Loucy (cell line): ENCODE results near the gene POLR2J3.
"Not testable (repeated sequence)": the region's sequence is repeated elsewhere in the genome, so short reads cannot be mapped to it uniquely, and the experiment has no call there.

Experiments
- EZH2phosphoT487 ChIP-seq: fragments of 200-600 bp; IDR thresholded peaks from 2 replicates; pipeline ENCODE4 v1.6.1; 2018; ENCODE audit warnings: antibody characterized with exemption, mild to moderate bottlenecking, moderate library complexity, borderline replicate concordance
- TF ChIP-seq, protein P1 (sequence below): fragments of 200-600 bp; sonication (generic); conservative IDR thresholded peaks from 2 replicates; pipeline ENCODE4 v1.5.1; 2014; ENCODE audit warnings: mild to moderate bottlenecking, antibody characterized with exemption, low read length

DNA sequence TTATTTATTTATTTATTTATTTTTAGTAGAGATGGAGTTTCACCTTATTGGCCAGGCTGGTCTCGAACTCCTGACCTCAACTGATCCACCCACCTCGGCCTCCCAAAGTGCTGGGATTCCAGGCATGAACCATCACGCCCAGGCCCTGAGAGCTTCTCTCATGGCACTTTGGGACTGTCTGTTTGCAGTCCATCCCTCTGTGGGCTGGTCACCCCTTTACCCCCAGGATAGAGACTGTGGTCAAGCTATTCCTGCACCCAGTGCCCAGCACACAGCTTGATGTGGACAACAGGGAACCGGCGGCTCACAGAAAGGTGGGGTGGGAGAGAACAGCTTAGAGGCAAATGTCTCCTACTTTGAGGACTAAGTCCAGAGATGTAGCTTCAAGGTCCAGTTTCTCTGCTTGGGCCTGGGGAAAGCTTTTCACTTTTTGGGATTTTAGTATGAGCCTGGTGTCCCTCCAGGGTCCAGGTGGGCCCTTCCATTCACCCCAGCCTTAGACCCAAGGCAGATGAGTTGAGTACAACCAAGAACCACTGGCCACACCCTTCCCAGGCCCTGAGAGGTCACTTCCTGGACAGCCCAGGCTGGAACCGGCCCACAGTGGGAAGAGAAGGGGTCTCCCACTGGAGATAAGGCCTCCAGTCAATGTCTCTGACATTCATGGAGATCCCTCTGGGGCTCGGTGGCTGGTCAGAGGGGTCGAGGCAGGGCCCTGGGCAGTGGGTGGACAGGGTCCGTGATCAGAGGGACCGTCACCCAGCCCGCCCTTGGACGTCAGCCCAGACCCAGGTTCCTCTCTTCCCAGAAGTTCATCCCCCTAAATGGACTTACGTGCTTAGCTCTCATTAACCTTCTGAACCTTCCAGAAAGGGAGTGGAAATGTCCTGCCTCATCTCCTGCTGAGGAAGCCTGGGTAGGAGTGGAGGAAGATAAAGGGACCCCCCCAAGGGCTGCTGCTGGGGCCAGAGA, 44.3 kb downstream of the POLR2J3 start:
- TF ChIP-seq, protein P1, sequence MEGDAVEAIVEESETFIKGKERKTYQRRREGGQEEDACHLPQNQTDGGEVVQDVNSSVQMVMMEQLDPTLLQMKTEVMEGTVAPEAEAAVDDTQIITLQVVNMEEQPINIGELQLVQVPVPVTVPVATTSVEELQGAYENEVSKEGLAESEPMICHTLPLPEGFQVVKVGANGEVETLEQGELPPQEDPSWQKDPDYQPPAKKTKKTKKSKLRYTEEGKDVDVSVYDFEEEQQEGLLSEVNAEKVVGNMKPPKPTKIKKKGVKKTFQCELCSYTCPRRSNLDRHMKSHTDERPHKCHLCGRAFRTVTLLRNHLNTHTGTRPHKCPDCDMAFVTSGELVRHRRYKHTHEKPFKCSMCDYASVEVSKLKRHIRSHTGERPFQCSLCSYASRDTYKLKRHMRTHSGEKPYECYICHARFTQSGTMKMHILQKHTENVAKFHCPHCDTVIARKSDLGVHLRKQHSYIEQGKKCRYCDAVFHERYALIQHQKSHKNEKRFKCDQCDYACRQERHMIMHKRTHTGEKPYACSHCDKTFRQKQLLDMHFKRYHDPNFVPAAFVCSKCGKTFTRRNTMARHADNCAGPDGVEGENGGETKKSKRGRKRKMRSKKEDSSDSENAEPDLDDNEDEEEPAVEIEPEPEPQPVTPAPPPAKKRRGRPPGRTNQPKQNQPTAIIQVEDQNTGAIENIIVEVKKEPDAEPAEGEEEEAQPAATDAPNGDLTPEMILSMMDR = not testable (repeated sequence)
- TF ChIP-seq EZH2phosphoT487 = not testable (repeated sequence)
